NCI-H69 (cell line): Measurements from ENCODE around the gene RPL22L1.
"Not testable (repeated sequence)": the region's sequence is repeated elsewhere in the genome, so short reads cannot be mapped to it uniquely, and the experiment has no call there.

Source experiments
- DNase-seq: peaks from one replicate; lab custom pipeline; 2025; lab: John Stamatoyannopoulos, UW

The RPL22L1 gene

DNA sequence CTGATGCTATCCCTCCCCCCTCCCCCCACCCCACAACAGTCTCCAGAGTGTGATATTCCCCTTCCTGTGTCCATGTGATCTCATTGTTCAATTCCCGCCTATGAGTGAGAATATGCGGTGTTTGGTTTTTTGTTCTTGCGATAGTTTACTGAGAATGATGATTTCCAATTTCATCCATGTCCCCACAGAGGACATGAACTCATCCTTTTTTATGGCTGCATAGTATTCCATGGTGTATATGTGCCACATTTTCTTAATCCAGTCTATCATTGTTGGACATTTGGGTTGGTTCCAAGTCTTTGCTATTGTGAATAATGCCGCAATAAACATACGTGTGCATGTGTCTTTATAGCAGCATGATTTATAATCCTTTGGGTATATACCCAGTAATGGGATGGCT, 8.7 kb upstream of the RPL22L1 start:
- DNase-seq, result not testable (repeated sequence)

DNA sequence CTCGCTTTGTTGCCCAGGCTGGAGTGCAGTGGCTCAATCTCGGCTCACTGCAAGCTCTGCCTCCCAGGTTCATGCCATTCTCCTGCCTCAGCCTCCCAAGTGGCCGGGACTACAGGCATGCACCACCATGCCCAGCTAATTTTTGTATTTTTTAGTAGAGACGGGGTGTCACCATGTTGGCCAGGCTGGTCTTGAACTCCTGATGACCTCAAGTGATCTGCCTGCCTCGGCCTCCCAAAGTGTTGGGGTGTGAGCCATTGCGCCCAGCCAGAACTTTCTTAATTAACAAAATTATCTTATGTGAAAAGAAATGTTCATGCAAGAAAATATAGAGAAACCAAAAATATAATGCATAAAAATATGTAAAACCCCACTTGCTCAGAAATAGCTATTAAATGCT, 7.3 kb upstream of the RPL22L1 start:
- not testable (repeated sequence) for DNase-seq

DNA sequence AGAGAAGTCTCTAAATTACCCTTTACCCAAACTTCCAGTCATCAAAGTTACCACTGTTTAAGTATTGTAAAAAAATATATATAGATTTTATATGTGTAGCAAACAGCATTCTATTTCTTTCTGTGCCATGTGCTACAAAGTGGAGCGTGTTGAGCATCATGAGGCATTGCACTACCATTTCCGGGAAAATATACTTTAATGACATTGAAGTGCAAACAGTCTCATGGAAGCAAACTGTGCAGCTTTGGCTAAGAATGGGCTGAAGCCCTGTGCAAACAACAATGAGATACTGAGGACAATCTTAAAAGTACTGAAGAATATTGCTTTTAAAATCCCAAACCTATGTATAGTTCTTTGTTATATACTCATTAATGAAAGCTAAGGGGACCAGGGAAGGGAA, 6.5 kb upstream of the RPL22L1 start:
- no peak for DNase-seq

DNA sequence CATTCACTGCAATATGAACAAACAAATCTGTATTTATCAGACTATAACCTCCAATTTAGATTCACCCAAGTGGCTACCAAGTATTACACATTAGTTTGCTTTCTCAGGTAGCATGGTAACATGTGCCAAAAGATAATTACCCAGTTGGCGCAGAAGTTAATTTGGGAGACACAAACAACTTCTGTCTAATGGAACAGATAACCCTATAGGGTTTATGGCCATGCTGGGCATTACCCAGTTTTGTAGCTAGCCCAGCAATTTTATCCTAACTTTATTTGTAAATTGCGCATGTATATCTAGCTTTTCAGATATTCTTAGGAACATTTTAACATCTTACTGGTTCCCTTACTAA, 780 bp downstream of the RPL22L1 start:
- no peak for DNase-seq

DNA sequence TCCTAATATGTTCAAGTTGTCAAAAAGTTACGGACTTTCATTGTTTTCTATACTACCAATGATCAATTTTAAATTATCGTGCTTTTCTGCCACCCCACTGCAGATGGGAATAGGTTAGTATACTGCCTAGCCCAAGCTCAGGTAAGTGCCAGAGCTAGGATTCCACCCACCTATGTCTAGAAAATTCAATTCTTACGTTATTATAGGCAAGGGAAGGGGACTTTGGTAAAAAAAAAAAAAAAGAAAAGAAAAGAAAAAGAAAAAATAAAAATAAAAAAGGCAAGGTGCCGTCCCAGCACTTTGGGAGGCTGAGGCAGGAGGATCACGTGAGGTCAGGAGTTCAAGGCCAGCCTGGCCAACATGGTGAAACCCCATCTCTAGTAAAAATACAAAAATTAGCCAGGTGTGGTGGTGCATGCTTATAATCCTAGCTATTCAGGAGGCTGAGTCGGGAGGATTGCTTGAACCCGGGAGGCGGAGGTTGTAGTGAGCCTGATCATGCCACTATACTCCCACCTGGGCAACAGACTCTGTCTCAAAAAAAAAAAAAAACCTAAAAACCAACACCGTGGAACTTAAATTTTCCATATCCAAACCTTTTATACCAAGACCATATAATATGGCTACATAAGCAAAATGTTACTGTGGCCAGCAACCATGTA, 1.3 kb downstream of the RPL22L1 start:
- no peak for DNase-seq

DNA sequence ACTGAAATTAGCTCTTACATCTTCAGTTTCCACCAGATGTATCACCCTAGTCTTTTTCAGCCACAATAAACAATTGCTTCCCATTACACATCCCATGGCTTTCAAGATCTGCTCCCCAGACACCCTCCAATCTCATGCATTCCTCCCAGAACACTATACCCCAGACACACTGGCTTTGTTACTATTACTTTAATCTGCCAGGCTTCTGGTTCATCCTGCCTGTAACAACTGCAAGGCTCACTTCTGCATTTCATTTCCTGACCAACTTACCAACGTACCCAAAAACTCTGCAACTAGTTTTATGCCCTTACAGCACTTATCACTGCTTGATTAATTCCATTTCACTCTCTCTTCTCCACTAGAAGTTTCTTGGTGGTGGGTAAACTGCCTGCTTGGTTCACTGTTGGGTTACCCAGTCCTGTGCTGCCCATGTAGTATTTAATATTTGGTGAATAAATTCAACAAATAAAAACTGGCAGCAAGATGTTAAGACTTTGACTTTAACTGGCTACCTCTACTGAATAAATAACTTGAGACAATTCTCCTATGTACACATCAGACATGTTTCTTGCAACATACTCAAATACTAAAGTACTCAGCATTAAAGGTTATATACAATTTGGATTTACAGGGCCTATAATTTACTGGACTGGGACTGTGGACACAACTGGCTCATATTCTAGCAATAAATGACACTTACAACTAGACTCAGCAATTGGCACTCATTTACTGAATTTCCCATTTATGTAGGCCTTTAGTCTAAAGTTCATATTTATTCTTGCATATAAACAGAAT, 2.7 kb downstream of the RPL22L1 start:
- DNase-seq, result no peak

DNA sequence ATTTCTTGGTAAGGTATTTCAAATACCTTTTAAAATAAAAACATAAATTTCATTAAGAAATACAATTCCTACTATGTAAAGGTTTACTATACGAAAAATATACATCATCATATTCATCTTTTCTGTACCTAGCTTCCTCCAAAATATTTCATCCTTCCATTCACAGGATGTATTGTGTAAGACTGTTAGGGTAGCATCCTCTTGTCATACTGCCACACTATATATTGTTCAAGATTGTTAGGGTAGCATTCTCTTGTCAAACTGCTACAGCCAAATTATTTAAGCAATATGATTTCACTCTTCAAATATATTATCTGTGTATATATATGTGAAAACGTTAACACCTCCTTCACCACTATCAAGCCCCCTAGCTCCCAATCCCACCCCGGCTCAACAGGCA, 3.5 kb downstream of the RPL22L1 start:
- no peak for DNase-seq

DNA sequence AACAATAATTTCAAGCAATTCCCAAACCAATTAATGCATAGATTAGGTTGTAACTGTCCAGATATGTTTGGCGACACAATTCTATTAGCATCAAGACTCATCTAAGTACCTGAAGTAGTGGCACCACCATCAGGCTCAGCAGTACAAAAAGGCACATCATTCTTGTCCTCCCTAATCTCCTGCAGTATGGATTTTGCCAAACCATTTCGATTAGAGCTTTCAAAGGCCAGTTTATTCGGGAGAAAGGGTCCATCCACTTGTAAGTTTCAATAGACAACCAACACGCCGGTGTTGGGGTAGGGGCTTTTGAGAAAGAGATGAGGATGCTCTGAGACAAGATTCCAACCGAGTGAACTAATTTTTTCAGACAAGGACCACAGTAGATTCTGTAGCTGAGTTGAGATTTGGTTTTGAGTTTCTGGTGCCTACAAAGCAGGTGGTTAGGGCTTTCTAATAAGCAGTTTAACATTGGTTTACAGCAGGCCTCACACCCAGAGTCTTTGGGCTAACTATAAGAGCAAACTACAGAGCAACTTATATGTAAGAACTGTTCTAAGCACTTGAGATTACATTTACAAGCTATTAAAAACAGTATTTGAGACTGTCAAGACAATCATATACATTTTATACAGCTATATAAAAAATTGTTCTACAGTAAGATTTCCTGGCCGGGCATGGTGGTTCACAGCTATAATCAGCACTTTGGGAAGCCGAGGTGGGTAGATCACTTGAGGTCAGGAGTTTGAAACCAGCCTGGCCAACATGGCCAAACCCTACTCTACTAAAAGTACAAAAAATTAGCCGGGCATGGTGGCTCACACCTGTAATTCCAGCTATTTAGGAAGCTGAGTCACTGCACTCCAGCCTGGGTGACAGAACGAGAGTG, 4.5 kb downstream of the RPL22L1 start:
- DNase-seq, result no peak

DNA sequence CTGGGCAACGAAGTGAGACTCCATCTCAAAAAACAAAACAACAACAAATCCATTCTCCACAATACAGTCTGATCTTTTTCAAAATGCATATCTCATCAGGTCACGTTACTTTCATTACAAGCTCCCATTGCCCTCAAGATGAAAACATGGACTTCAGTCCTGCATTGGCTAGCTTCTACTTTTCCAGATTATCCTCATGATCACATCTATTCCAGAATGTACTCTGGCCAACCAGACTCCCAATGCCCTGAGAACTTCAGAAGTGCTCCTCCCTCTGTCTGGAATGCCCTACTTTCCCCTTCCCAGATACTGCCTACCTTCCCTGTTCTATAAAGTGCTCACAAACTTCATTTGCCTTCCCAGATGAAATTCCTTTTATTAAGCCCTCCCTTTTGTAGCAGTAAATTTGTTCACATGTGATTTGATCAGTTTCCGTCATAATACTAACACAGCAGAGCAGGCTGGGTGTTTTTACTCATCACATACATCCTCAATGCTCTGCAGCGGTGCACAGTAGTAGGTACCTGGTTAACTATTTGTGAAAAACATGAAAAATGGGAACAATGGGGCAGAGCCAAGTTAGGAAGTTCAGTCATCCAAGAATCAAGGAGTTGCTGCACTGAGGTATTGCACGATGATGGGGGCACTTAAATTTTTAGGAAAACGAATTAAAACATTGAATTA, 5.3 kb downstream of the RPL22L1 start:
- no peak for DNase-seq

DNA sequence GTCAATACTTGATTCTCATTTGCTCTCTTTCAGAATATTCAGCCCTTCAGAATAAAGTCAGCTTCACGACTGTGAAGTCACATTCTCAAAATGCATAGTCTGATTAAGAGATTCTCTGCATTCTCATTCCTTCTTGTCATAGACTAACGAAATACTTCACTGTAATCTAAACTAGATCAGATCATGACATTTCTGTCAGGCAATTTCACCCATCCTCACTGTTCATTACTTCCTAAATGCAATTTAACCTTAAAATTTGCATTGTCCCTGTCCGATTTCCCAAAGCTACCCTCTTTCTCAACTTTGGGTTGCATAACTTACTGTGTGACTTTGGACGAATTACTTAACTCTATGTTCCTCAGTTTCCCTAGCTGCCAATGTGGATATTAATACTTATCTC, 6.2 kb downstream of the RPL22L1 start:
- no peak for DNase-seq

DNA sequence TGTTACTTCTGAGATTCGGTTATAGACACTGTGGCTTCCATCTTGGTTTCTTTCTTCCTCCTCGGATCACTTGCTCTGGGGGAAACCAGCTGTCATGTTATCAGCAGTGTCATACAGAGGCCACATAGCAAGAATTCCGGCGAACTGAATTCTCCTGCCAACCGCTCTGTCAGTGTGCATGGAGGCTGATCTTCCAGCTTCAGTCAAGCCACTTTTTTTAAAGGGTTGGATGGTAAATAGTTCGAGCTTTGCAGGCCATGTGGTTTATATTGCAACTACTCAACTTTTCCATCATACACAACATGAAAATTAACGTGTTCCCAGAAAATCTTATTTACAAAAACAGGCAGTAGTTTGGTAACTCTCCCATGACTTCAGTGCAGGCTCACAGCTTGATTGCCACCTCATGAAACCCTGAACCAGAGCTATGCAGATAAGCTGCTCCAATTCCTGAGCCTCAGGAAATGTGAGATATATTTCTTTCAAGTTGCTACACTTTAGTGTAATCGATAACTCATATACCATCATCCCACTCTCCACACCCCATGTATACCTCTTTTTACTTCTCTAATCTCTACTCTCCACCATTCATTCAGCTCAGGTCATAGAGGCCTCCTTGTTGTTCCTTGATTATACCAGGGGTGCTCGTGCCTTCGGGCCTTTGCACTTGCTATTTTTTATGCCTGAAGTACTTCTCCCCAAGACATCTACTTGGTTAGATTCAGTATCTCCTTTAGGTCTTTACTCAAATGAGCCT, 7.2 kb downstream of the RPL22L1 start:
- no peak for DNase-seq

DNA sequence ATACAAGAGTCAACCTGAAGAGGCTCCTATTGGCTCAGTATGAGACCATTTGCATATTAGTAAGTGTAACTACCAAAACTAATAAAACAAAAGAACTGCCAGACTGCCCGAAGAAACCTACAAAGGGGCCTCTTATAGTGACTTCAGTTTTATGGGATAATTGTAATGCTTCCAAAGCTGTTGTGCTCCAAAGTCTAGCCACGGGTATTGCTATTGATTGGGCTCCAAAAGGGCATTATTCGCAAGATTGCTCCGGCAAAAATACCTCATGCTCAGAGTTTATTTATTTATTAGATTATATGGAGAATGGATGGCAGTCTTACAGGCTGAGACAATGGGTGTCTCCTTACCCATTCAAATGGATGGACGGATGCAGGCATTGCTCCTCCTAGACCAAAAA, 11.4 kb downstream of the RPL22L1 start:
- no peak for DNase-seq

DNA sequence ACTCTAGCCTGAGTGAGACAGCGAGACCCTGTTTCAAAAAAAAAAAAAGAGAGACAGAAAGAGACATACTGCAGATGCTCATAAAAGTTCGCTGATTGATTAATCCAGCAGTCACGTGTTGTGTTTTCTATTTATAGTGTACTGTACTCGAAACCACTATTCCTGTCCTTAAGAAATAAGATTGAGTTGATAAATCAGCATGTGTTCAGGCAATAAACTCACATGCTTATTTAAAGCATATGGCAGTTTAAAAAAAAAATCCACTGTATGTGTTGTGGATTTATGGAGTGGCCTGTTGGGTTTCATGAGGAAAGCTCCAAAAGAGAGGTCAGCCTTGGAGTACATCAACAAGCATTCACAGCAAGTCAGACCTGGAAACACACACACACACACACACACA, 17.7 kb downstream of the RPL22L1 start:
- no peak for DNase-seq

DNA sequence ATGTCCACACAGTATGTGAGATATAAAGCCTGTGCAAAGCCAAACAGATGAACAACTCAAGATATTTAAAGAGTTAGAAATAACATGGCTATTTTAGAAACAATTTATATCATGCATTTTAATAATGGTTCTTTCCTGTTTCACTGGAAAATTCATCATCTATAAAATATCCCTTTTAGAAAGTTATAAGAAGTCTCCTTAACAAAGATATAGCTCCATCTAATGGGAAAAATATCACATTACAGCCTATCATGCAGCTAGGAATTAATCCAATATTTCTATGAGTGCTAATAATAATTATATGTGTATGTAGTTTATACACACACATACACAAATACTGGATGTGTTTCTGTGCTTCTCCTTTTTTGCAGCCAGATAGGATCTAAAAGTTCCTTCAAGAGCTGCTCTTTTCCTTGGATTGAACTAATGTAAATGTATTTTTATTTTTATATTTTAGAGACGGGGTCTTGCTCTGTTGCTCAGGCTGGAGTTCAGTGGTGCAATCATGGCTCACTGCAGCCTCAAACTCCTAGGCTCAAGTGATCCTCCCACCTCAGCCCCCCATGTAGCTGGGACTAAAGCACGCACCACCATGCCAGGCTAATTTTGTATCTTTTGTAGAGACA, 21.6 kb downstream of the RPL22L1 start:
- peak; percentile 35 for DNase-seq

DNA sequence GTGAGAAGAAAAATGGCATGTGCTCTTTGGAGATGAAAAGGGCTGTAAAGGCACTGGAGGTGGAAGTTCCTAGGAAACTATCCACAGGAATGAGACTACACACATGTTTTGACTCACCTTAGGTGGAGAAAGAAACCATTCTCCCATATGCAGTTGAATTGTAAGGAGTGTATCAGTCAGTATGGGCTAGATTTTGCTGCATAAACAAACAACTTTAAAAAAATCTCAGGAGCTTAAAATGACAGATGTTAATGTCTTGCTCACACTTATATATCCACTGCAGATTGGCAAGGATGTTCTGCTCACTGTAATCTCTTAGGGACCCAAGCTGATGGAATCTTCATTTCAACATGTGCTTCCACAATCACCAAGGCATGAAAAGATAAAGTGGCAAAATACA, 25.6 kb downstream of the RPL22L1 start:
- DNase-seq, result no peak

DNA sequence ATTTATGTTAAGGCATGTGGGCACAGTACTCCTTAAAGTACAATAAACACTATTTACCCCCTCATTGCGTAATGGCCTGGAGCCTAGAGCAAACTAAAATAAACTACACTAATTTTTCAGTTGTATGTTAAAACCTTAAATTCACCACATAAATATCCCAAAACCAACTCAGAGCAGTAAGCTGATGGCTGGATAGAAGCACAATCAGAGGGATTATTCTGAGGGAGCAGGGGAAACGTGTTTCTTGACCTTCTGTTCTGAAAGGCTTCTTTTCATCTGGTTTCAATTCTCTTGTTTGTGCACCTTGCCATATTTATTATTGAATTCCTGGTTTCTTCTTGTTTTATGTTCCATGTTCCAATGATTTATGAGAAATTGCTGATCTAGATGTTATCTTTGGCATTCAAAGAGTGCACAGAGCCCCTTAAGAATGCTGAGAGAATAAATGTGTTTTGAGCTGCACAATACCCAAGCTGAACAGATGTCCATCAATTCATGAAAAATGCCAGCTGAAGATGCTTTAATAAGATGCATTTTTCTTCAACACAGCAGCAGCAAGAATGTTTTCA, 29.6 kb downstream of the RPL22L1 start:
- no peak for DNase-seq

DNA sequence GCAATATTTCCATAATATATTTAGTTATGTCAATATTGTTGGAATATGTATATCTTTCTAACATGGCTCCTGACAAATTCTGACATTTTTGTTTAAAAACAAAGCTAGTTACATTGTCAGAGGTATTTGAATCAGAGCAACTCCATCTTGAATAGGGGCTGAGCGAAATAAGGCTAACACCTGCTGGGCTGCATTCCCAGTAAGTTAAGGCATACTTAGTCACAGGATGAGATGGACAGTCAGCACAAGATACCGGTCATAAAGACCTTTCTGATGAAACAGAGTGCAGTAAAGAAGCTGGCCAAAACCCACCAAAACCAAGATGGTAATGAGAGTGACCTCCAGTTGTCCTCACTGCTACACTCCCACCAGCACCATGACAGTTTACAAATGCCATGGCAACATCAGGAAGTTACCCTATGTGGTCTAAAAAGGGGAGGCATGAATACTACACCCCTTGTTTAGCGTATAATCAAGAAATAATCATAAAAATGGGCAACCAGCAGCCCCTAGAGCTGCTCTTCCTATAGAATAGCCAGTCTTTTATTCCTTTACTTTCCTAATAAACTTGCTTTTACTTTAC, 30.4 kb downstream of the RPL22L1 start:
- no peak for DNase-seq

DNA sequence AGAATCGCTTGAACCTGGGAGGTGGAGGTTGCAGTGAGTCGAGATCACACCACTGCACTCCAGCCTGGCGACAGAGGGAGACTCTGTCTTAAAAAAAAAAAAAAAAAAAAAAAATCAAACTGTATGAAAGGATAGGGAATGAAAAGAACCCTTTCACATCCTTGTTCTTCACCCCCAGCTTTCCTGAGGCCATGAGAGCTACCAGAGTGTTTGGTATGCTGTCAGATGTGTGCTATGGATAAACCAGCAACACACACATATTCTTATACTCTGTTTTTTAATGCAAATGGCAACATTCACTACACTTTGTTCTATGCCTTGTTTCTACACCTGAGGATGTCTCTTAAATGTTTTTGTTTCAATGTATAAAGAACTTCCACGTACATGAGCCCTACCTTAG, 33.5 kb downstream of the RPL22L1 start:
- DNase-seq, result no peak

DNA sequence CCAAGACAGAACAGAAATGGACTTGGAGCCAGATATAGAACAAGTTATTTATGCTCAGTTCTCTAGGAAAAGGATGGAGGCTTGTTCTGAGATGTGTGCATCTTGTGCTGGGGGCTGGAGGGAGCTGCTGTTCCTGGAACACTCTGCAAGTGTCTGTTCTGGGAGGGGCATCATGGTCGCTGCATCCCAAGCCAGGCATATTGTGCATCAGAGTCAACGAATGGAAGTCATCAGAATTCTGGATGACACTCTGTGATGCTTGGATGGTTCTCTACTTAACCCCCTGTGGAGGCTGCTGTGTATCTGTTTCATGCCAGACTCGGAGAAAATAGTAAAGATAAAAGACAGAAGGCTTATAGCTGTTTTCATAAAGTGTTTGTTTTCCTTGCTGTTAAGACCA, 34.7 kb downstream of the RPL22L1 start:
- peak; percentile 47 for DNase-seq

DNA sequence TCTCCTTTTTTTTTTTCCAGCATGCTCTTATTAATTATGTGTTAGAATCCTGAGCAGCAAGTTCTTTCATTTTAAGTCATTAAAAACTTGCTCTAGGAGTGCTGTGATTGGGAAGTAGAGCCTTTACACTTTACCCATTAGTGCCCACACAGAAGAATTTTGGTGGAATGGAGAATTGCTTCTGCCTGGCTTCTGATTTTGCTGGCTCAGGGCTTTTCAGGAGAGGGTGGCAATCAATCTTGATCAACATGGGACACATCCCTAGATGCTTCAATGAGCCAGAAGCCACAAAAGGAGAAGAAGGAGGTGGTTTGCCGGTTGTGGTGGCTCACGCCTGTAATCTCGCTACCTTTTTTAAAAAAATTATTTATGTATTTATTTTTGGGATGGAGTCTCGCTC, 39.4 kb downstream of the RPL22L1 start:
- no peak for DNase-seq
